GM21526 (cell line): ENCODE results near the gene CDH23.

Source experiments
- ATAC-seq: cut with Tn5 transposase; IDR thresholded peaks from one replicate; pipeline ENCODE4 v1.9.1; 2021; ENCODE audit warnings: moderate library complexity; ENCODE audit not compliant: unreplicated experiment, low FRiP score

CDH23 gene

DNA sequence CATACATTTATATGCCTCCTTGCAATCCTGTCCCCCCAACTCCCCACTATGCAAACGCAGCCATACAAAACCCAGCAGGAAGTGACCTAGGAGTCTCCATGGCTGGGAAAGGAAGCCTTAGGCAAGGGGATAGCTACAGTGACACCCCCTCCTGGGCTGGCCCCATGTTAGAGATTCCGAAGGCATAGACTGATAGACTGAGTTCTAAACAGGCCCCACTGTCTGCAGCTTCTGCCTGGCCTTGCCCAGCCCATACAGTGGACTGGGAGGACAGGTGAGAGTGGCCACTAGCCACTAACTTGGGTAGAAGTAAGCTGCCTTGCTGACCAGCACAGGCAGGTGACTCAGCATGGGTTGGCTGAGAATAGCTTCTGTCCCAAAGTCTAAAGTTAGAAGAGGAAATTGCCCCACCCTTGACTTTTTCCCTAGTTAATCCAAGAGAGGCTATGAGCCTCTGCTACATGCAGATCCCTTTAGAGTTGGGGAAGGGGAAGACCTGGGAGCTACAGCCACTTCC lies 216.6 kb downstream of the CDH23 start:
- no peak for ATAC-seq

GRCh38 chr10:71613877-71614276 lies 217.2 kb downstream of the CDH23 start:
- ATAC-seq: no peak

DNA sequence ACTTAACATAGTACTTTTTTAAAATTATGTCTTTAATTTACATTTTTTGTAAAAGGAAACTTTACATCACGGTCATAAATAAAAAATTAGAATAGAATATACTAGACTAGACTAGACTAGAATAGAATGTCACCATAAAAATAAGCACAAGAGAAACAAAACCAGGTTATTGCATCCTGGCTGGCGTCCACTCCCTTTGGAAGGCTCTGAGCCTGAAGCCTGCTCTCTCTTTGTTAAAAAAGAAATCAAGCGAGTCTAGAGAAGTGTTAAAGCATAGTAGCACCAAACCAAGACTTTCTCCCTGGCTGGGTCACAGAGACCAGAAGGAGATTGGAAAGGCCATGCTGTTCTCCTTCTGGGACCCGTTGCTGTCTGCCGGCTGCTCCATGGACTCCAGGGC lies 218.2 kb downstream of the CDH23 start:
- ATAC-seq: no peak

- ATAC-seq: no peak
These were observed 219.0 kb downstream of the CDH23 start for GRCh38 chr10:71615538-71616329.

GRCh38 chr10:71616817-71617654 lies 220.3 kb downstream of the CDH23 start:
- ATAC-seq: no peak

GRCh38 chr10:71618176-71618575 lies 221.5 kb downstream of the CDH23 start:
- no peak for ATAC-seq

- ATAC-seq: no peak
These were observed 221.9 kb downstream of the CDH23 start for GRCh38 chr10:71618598-71618997.

GRCh38 chr10:71620642-71621041 lies 223.9 kb downstream of the CDH23 start:
- ATAC-seq: no peak

DNA sequence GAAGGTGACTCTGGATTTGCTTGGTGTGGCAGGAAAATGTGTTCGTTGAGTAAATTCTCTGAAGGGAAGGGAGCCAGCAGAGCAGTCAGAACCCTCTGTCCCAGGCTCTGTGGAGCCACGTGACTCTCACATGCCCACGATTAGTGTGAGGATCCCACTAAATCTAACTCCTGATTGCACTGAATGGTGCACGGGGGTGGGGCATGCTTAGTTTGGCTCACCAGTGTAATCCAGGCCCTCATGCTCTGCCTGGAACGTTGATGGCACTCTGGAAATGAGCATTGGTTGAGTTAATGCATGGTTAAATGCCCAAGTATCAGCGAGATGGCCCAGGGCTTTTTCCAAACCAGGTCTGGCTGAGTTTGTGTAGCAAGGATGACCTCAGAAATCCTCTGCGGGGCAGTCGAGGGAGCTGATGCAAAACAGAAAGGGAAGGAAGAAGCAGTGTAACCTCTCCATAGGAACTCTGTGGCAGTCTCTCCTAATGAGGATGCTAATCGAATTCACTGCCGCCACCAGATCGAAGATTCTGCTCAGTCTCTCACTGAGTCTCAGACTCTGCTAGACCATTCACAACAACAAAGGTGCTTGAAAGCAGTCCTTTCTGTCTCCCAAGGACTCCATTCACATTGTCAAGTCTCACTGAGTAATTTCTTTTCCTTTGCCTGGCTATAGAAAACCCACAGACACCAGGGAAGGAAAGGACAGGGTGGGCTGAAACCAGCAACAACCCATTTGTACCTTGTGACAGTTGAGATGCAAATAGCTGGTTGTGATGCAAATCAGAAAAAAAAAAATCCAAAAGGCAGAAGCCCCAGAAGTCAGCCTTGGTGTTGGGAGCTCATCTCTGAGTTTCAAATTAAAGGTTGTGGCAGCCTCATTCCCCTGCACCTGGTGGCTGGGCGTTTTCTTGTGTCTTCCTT lies 224.8 kb downstream of the CDH23 start:
- ATAC-seq: no peak

DNA sequence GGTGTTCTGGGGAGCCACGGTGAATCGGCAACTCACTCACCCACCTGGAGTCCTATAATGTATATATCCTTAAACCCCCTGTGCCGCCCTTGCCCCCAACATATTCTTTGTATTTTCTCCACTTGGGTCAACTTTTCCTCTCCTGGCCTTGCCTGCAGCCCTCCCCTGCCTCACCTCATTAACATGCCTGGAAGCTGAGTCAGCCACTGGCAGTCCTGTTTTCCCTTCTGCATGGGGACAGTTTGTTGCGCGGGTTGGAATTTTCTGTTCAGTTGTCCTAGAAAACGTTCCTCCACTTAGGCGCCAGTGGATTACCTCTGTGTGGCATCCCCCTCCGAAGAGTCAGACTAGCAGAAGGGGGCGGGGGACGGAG lies 225.4 kb downstream of the CDH23 start:
- no peak for ATAC-seq

GRCh38 chr10:71622616-71623015 lies 225.9 kb downstream of the CDH23 start:
- no peak for ATAC-seq

DNA sequence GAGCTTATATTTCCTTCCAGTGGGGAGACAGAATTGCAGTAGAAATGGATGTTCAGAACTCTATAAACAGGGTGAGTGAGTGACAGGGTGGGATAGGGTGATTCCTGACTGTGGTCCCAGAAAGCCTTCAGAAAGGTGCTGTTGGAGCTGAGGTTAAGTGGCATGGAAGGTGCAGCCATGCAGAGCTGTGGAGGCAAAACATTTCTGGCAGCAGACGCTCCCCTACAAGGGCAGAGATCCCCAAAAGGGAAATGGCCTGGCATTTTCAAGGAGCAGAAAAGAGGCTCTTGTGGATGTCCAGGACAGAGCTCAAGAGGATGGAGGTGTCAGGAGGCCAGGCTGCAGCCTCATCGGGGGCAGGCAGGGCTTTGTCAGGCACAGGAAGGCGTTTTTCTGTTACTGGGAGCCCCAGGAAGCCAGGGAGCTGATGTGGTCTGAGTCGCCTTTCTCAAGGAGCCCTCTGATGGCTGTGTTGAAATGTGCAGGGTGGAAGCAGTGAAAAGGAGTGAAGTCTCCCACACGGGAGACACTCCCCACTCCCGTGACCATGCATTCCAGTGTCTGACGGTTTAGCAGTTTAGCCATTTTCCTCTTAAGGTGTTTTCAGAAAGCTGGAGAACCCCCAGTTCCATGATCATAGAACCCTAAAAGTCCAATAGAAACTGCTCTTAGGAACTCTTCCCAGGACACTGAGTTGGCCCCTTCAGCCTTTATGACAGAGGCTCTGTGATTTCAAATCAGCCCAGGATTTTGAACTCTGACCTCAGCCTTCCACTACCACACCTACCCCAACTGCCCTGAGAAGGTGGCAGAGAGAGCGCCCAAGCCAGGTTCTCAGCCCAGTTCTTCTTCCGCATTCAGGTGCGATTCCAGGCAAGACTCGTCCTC lies 226.6 kb downstream of the CDH23 start:
- no peak for ATAC-seq

- ATAC-seq: no peak
These were observed 227.2 kb downstream of the CDH23 start for GRCh38 chr10:71623986-71624291.

DNA sequence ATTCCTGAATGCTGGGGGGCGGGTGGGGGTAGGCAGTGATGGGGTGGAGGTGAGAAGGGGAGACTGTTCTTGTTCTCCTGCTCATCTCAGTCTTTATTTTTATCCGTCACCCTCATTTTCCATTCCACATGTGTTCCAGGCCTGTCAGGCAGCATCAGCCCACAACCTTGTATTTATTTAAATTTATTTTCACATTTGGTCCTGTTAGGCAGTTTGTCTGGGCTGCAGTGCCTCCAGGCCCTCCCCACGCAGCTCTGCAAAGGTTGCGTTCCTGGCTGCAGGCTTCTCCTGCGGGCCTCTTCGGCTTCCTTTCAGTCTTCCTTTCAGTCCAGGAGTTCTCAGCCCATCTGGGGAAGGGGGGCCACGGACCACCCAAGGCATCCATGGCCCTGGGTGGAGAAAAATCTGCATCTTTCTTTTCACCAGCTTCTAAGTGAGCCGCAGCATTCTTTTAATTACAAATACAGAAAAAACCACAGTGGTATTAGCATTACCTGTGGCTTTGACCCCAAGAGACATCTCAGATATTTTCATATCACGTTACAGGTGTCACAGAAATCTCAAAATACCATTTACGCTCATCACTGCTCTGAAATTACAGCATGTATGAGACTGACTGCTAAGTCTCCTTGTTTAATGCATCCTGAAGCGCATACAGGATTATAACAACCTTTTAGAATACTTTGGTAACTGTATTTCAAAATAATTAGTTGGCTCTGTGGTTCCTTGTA lies 228.9 kb downstream of the CDH23 start:
- no peak for ATAC-seq

DNA sequence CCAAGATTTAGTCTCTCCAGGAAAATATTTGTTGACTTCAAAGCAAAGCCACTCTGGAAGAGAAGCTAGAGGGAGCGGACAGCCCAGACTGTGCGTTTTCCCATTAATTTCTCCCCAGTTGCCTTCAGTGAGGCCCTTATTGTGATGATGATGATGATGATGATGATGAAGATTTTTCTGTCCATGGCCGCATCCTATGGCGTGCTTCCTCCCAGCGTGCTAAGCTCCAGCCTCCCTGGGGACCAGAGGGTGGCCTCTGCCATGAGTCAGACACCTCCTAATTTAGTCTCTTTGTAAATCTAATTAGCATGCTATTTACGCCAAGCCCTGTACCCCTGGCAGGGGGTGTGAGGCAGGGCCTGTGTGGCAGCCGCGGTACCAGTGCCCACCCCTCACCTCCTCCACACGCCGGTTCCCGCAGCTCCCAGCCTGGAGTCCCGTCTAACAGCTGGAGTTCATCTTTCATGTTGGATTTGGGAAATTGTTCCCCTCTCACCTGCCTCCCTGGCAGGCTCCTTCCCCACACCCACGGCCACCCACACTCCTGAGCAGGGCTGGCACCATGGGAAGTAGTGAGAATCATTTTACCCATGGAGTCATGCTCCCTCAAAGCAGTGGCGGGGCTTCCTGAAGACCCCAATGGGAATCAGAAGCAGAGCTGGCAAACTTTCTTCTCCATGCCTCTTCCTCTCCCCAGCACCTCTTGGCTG lies 230.7 kb downstream of the CDH23 start:
- no peak for ATAC-seq

GRCh38 chr10:71627956-71628355 lies 231.2 kb downstream of the CDH23 start:
- ATAC-seq: no peak

GRCh38 chr10:71629131-71629530 lies 232.4 kb downstream of the CDH23 start:
- no peak for ATAC-seq

DNA sequence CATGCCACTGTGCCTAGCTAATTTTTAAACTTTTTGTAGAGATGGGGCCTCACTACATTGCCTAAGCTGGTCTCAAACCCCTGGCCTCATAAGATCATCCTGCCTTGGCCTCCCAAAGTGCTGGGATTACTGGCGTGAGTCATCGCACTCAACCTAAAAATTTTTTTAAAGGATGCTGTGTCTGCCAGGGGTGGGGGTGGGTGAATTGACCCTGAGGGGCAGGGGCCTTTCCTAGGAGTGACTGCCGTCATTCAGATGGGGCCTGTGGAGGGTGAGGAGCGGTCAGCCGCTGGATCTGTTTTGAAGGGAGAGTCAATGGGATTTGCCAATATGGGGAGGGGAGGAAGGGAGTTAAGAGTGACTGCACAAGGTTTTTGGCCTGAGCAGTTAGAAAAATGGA lies 233.4 kb downstream of the CDH23 start:
- ATAC-seq: no peak
